Colonic mucosa (tissue), 4 donors: ENCODE data around the gene GOLGA6A. TPM values are rescaled to one million over a fixed set of nuclear protein-coding genes. Genes with fewer than 3 reads are reported as not detected.
A peak's percentile ranks its signal among the peaks of the same experiment; 100 is the strongest.

Experiments
- DNase-seq: peaks from one replicate; pipeline ENCODE4 v3.0.0-alpha.2; 2020
- H3K27ac ChIP-seq: fragments of 200-600 bp; one replicate; pipeline ENCODE4 v1.8.0; 2021
- H3K27me3 ChIP-seq: fragments of 200-600 bp; one replicate; pipeline ENCODE4 v1.8.0; 2021
- H3K36me3 ChIP-seq: fragments of 200-600 bp; one replicate; pipeline ENCODE4 v1.8.0; 2021
- H3K4me1 ChIP-seq: fragments of 200-600 bp; one replicate; pipeline ENCODE4 v1.8.0; 2021; ENCODE audit warnings: mild to moderate bottlenecking
- H3K4me3 ChIP-seq: fragments of 200-600 bp; one replicate; pipeline ENCODE4 v1.8.0; 2021
- H3K9ac ChIP-seq, 2 donors: one replicate each; pipeline ENCODE4 v1.7.0; 2013; ENCODE audit warnings: control low read depth in 2 of 2, low read depth in 2 of 2, low read length in 2 of 2
- H3K9me3 ChIP-seq: fragments of 200-600 bp; one replicate; pipeline ENCODE4 v1.8.0; 2021
- intact Hi-C: fragments of 100-400 bp; cut with DNase I; formaldehyde crosslinking; loops from one replicate; pipeline ENCODE4 v1.14.1; 2022
- total RNA-seq, 2 donors: library from RNA; stranded (reverse); fragmentation: NEBNext Ultra II Directional in 1 of 2; extraction: Animal tissue kit (Norgen Biotek cat#: 25700) in 1 of 2; gene quantifications; one replicate each; pipeline ENCODE4 v1.2.1, GENCODE V29; 2021
- TF ChIP-seq, protein P1 (sequence below): fragments of 200-600 bp; IDR thresholded peaks from one replicate; pipeline ENCODE4 v1.8.0; 2022; ENCODE audit warnings: antibody characterized with exemption, mild to moderate bottlenecking
- donor health status: healthy.
- donor health status: DM: no; HTN: no; CAD: no.
- donor health status: DM: no; HTN: no; CAD: no.

GOLGA6A gene
- total RNA-seq, 2 donors from 2014 or later, result not detected

- Histone ChIP-seq H3K36me3 (no peaks in the 10 kb centered on the region), H3K27ac (no peak overlapping the region), H3K9ac (no peak overlapping the region), H3K27me3 (peaks cover 64% of the 10 kb centered on the region), H3K9me3 (no peaks in the 10 kb centered on the region), H3K4me1 (no peaks in the 10 kb centered on the region), H3K4me3 (no peak overlapping the region)
- intact Hi-C loops, result loop anchor here (5.0 kb wide), 1 partner anchor 193 kb away; no protein-coding TSS in a partner anchor
- no peak for DNase-seq
- TF ChIP-seq, protein P1, sequence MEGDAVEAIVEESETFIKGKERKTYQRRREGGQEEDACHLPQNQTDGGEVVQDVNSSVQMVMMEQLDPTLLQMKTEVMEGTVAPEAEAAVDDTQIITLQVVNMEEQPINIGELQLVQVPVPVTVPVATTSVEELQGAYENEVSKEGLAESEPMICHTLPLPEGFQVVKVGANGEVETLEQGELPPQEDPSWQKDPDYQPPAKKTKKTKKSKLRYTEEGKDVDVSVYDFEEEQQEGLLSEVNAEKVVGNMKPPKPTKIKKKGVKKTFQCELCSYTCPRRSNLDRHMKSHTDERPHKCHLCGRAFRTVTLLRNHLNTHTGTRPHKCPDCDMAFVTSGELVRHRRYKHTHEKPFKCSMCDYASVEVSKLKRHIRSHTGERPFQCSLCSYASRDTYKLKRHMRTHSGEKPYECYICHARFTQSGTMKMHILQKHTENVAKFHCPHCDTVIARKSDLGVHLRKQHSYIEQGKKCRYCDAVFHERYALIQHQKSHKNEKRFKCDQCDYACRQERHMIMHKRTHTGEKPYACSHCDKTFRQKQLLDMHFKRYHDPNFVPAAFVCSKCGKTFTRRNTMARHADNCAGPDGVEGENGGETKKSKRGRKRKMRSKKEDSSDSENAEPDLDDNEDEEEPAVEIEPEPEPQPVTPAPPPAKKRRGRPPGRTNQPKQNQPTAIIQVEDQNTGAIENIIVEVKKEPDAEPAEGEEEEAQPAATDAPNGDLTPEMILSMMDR, result no peak
Observed at GRCh38 chr15:74128785-74129585, 46.6 kb upstream of the GOLGA6A start.

DNA sequence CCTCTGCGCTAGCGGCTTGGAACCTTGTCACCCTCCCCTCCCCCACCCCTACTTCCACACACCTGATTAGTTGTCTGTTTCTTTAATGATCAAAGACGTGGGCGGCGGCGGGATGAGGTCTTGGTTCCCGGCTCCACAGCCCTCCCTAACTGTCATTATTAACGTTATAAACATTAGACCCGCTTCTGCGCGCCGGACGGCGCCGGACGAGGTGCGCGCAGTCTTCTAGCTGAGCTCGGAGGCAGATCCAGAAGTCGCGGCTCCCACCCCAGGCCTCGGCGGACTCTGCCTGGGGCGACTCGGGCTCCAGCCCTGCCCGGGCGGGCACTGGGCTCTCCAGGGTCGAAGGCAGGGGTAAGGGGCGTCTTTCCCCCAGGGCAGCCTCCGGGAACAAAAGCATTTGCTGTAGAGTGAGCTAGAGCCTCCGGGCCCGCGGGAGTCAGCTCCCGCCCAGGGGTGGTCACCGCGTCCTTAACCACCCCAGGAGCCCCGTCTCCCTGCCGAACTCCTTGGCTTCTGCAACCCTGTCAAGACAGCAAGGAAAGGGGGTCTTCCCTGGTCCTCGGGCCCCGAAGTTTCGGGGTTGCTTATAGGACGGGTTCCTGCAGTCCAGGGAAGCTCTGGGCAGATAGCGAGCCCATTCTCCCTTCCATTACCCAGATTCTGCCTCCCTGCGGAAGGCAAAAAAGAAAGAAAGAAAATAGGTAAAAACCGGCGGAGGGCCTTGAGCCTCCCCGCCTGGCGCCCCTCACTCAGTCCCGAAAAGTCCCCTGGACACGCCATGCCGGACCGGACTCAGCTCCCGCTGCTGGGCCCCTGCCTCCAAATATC is 45.8 kb upstream of the GOLGA6A start:
- Histone ChIP-seq H3K4me3 (no peak overlapping the region), H3K36me3 (no peaks in the 10 kb centered on the region), H3K27me3 (peaks cover 56% of the 10 kb centered on the region), H3K4me1 (no peaks in the 10 kb centered on the region), H3K9ac (no peak overlapping the region), H3K9me3 (no peaks in the 10 kb centered on the region), H3K27ac (no peak overlapping the region)
- TF ChIP-seq, protein P1, result no peak
- DNase-seq, result no peak
- intact Hi-C loops, result loop anchor here (2.0 to 5.0 kb wide), 2 partner anchors 175 to 194 kb away; no protein-coding TSS in a partner anchor

- H3K4me1 ChIP-seq, result no peaks in the 10 kb centered on the region
- TF ChIP-seq, protein P1, result peak; percentile 95
- intact Hi-C loops, result loop anchor here (2.0 to 5.0 kb wide), 2 partner anchors 175 to 195 kb away; no protein-coding TSS in a partner anchor
- no peaks in the 10 kb centered on the region for H3K9me3 ChIP-seq
- H3K27me3 ChIP-seq, result peaks cover 49% of the 10 kb centered on the region
- no peak overlapping the region for H3K9ac ChIP-seq
- DNase-seq, result peak; percentile 90
- H3K4me3 ChIP-seq, result no peak overlapping the region
- H3K36me3 ChIP-seq, result no peaks in the 10 kb centered on the region
- H3K27ac ChIP-seq, result no peak overlapping the region
Observed at GRCh38 chr15:74127255-74127953, 45.1 kb upstream of the GOLGA6A start.

GRCh38 chr15:74124759-74125158 is 42.4 kb upstream of the GOLGA6A start:
- Histone ChIP-seq H3K4me3 (no peak overlapping the region), H3K27ac (no peak overlapping the region), H3K9ac (no peak overlapping the region), H3K27me3 (peaks cover 22% of the 10 kb centered on the region), H3K9me3 (no peaks in the 10 kb centered on the region), H3K36me3 (no peaks in the 10 kb centered on the region), H3K4me1 (no peaks in the 10 kb centered on the region)
- DNase-seq, result no peak
- intact Hi-C loops, result loop anchor here (5.0 kb wide), 1 partner anchor 198 kb away; no protein-coding TSS in a partner anchor
- TF ChIP-seq, protein P1, result no peak

DNA sequence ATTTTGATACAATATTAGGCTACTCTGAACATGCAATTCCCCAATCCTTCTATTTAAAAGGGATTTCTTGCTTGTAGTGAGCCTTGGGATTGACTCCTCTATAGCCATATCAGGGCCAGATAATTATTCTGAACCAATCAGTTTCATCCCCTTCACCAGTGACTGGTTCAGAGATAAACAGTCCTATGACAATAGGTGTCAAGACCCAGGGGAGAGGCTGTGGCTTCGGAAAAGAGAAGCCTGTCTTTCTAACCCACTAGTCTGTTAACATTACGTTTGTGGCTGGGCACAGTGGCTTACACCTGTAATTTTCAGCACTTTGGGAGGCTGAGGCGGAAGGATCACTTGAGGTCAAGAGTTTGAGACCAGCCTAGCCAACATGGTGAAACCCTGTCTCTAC is 41.8 kb upstream of the GOLGA6A start:
- Histone ChIP-seq H3K4me3 (no peak overlapping the region), H3K4me1 (no peaks in the 10 kb centered on the region), H3K9me3 (no peaks in the 10 kb centered on the region), H3K27ac (no peak overlapping the region), H3K9ac (no peak overlapping the region), H3K27me3 (peaks cover 17% of the 10 kb centered on the region), H3K36me3 (no peaks in the 10 kb centered on the region)
- intact Hi-C loops, result no loop called here
- TF ChIP-seq, protein P1, result no peak
- no peak for DNase-seq
